ENCODE results near the gene CPNE5. TPM values are rescaled to one million over a fixed set of nuclear protein-coding genes. Genes with fewer than 3 reads are reported as not detected.

CPNE5 gene
- polyA plus RNA-seq (2013, experiment 1 of 2) = 0.30 TPM
- polyA plus RNA-seq (2013, experiment 2 of 2) = 0.57 TPM

- H3K27ac ChIP-seq (ENCODE audit: low read depth, low read length) = no peak within 1 kb of the TSS
- H3K36me3 ChIP-seq (ENCODE audit: insufficient read depth, low read length) = no peaks in the 10 kb centered on the region
- 5% methylated on average over 57 of the region's 57 CpGs for WGBS
- H3K9ac ChIP-seq (ENCODE audit: low read depth, low read length) = no peak within 1 kb of the TSS; the same call in 1 of the 2 replicates
- peaks cover 10% of the 10 kb centered on the region; the same call in 1 of the 2 replicates for H3K4me1 ChIP-seq (ENCODE audit: insufficient read depth, low read length)
- H3K4me3 ChIP-seq (ENCODE audit: low read length) = peak within 1 kb of the TSS; percentile 52
- no peaks in the 10 kb centered on the region for H3K9me3 ChIP-seq (ENCODE audit: insufficient read depth, low read depth, low read length)
- peaks cover 73% of the 10 kb centered on the region for H3K27me3 ChIP-seq (ENCODE audit: insufficient read depth, low read length)
Measured at GRCh38 chr6:36838896-36839748, at the start of gene CPNE5. Gene CPNE5, minus strand, starts transcription at chr6:36839444. Its CDS starts 67 bp downstream, at chr6:36839377.

- H3K36me3 ChIP-seq (ENCODE audit: insufficient read depth, low read length) = no peaks in the 10 kb centered on the region
- H3K27ac ChIP-seq (ENCODE audit: low read depth, low read length) = no peak overlapping the region
- H3K9ac ChIP-seq (ENCODE audit: low read depth, low read length) = no peak overlapping the region
- peaks cover 10% of the 10 kb centered on the region for H3K4me1 ChIP-seq (ENCODE audit: insufficient read depth, low read length)
- no peaks in the 10 kb centered on the region for H3K27me3 ChIP-seq (ENCODE audit: insufficient read depth, low read length)
- no peak overlapping the region for H3K4me3 ChIP-seq (ENCODE audit: low read length)
- WGBS = 93% methylated on average over 7 of the region's 7 CpGs
- no peaks in the 10 kb centered on the region for H3K9me3 ChIP-seq (ENCODE audit: insufficient read depth, low read depth, low read length)
Measured at GRCh38 chr6:36888115-36888643, 48.9 kb upstream of the CPNE5 start.

GRCh38 chr6:36886950-36887618 is 47.8 kb upstream of the CPNE5 start:
- Histone ChIP-seq H3K4me3 (ENCODE audit: low read length) (peak overlapping the region; percentile 76; the same call in 1 of the 2 replicates), H3K27ac (ENCODE audit: low read depth, low read length) (no peak overlapping the region), H3K4me1 (ENCODE audit: insufficient read depth, low read length) (peaks cover 10% of the 10 kb centered on the region), H3K27me3 (ENCODE audit: insufficient read depth, low read length) (no peaks in the 10 kb centered on the region), H3K9me3 (ENCODE audit: insufficient read depth, low read depth, low read length) (no peaks in the 10 kb centered on the region), H3K36me3 (ENCODE audit: insufficient read depth, low read length) (no peaks in the 10 kb centered on the region), H3K9ac (ENCODE audit: low read depth, low read length) (no peak overlapping the region)
- whole genome bisulfite sequencing = 89% methylated on average over 9 of the region's 10 CpGs

GRCh38 chr6:36885461-36886401 is 46.5 kb upstream of the CPNE5 start, which contains the start of gene C6orf89:
Gene C6orf89, plus strand, starts transcription at chr6:36885952. Its CDS starts 13,493 bp downstream, at chr6:36899445.
- Histone ChIP-seq H3K27ac (ENCODE audit: low read depth, low read length) (peak within 1 kb of the TSS; percentile 27; the same call in 1 of the 2 replicates), H3K9me3 (ENCODE audit: insufficient read depth, low read depth, low read length) (peaks cover 5% of the 10 kb centered on the region; the same call in 1 of the 2 replicates), H3K4me1 (ENCODE audit: insufficient read depth, low read length) (peaks cover 10% of the 10 kb centered on the region), H3K9ac (ENCODE audit: low read depth, low read length) (peak within 1 kb of the TSS; percentile 69), H3K27me3 (ENCODE audit: insufficient read depth, low read length) (no peaks in the 10 kb centered on the region), H3K36me3 (ENCODE audit: insufficient read depth, low read length) (no peaks in the 10 kb centered on the region), H3K4me3 (ENCODE audit: low read length) (peak within 1 kb of the TSS; percentile 76)
- 1% methylated on average over 46 of the region's 48 CpGs for WGBS

GRCh38 chr6:36884610-36885009 is 45.4 kb upstream of the CPNE5 start:
- H3K4me3 ChIP-seq (ENCODE audit: low read length) = no peak overlapping the region
- no peak overlapping the region for H3K9ac ChIP-seq (ENCODE audit: low read depth, low read length)
- H3K4me1 ChIP-seq (ENCODE audit: insufficient read depth, low read length) = peaks cover 10% of the 10 kb centered on the region
- H3K27ac ChIP-seq (ENCODE audit: low read depth, low read length) = no peak overlapping the region
- H3K9me3 ChIP-seq (ENCODE audit: insufficient read depth, low read depth, low read length) = peaks cover 10% of the 10 kb centered on the region
- WGBS = 97% methylated on average over 3 of the region's 3 CpGs
- no peaks in the 10 kb centered on the region for H3K36me3 ChIP-seq (ENCODE audit: insufficient read depth, low read length)
- H3K27me3 ChIP-seq (ENCODE audit: insufficient read depth, low read length) = no peaks in the 10 kb centered on the region

GRCh38 chr6:36875250-36875633 is 36.0 kb upstream of the CPNE5 start:
- H3K36me3 ChIP-seq (ENCODE audit: insufficient read depth, low read length) = peaks cover 27% of the 10 kb centered on the region
- peaks cover 6% of the 10 kb centered on the region; the same call in 1 of the 2 replicates for H3K27me3 ChIP-seq (ENCODE audit: insufficient read depth, low read length)
- peak overlapping the region; percentile 79 for H3K4me3 ChIP-seq (ENCODE audit: low read length)
- peaks cover 14% of the 10 kb centered on the region for H3K4me1 ChIP-seq (ENCODE audit: insufficient read depth, low read length)
- peaks cover 4% of the 10 kb centered on the region; the same call in 1 of the 2 replicates for H3K9me3 ChIP-seq (ENCODE audit: insufficient read depth, low read depth, low read length)
- WGBS = 61% methylated on average over 6 of the region's 6 CpGs
- H3K9ac ChIP-seq (ENCODE audit: low read depth, low read length) = peak overlapping the region; percentile 89
- H3K27ac ChIP-seq (ENCODE audit: low read depth, low read length) = peak overlapping the region; percentile 96

GRCh38 chr6:36874443-36875249 is 35.4 kb upstream of the CPNE5 start, which contains the start of gene PPIL1:
Gene PPIL1, minus strand, starts transcription at chr6:36874803. Its CDS starts 31 bp downstream, at chr6:36874772.
- Histone ChIP-seq H3K27me3 (ENCODE audit: insufficient read depth, low read length) (peaks cover 6% of the 10 kb centered on the region; the same call in 1 of the 2 replicates), H3K9me3 (ENCODE audit: insufficient read depth, low read depth, low read length) (no peaks in the 10 kb centered on the region), H3K36me3 (ENCODE audit: insufficient read depth, low read length) (peaks cover 33% of the 10 kb centered on the region), H3K9ac (ENCODE audit: low read depth, low read length) (peak within 1 kb of the TSS; percentile 89), H3K4me1 (ENCODE audit: insufficient read depth, low read length) (peaks cover 14% of the 10 kb centered on the region), H3K27ac (ENCODE audit: low read depth, low read length) (peak within 1 kb of the TSS; percentile 96), H3K4me3 (ENCODE audit: low read length) (peak within 1 kb of the TSS; percentile 79)
- under 1% methylated on average over 52 of the region's 54 CpGs for WGBS

GRCh38 chr6:36873612-36874442 is 34.6 kb upstream of the CPNE5 start:
- peaks cover 6% of the 10 kb centered on the region; the same call in 1 of the 2 replicates for H3K27me3 ChIP-seq (ENCODE audit: insufficient read depth, low read length)
- peaks cover 14% of the 10 kb centered on the region for H3K4me1 ChIP-seq (ENCODE audit: insufficient read depth, low read length)
- H3K36me3 ChIP-seq (ENCODE audit: insufficient read depth, low read length) = peaks cover 41% of the 10 kb centered on the region
- H3K9ac ChIP-seq (ENCODE audit: low read depth, low read length) = peak overlapping the region; percentile 89
- H3K4me3 ChIP-seq (ENCODE audit: low read length) = peak overlapping the region; percentile 79
- peak overlapping the region; percentile 96 for H3K27ac ChIP-seq (ENCODE audit: low read depth, low read length)
- no peaks in the 10 kb centered on the region for H3K9me3 ChIP-seq (ENCODE audit: insufficient read depth, low read depth, low read length)
- WGBS = 26% methylated on average over 11 of the region's 11 CpGs

GRCh38 chr6:36873115-36873514 is 33.9 kb upstream of the CPNE5 start:
- H3K27ac ChIP-seq (ENCODE audit: low read depth, low read length) = no peak overlapping the region

More at GRCh38 chr6:36873115-36873514, 33.9 kb upstream of the CPNE5 start:
- peak overlapping the region; percentile 79; the same call in 1 of the 2 replicates for H3K4me3 ChIP-seq (ENCODE audit: low read length)
- no peaks in the 10 kb centered on the region for H3K27me3 ChIP-seq (ENCODE audit: insufficient read depth, low read length)
- no peaks in the 10 kb centered on the region for H3K9me3 ChIP-seq (ENCODE audit: insufficient read depth, low read depth, low read length)
- no peak overlapping the region for H3K9ac ChIP-seq (ENCODE audit: low read depth, low read length)
- peaks cover 49% of the 10 kb centered on the region for H3K36me3 ChIP-seq (ENCODE audit: insufficient read depth, low read length)
- H3K4me1 ChIP-seq (ENCODE audit: insufficient read depth, low read length) = peaks cover 16% of the 10 kb centered on the region
- 100% methylated on average over 1 of the region's 1 CpG for WGBS
